Adipose tissue (tissue), 3 donors: Measurements from ENCODE around the gene WDR18. TPM values are rescaled to one million over a fixed set of nuclear protein-coding genes. Genes with fewer than 3 reads are reported as not detected.

Source experiments
- H3K27ac ChIP-seq: one replicate; pipeline ENCODE4 v1.5.1; 2013; ENCODE audit warnings: low read depth, low read length
- WGBS, 3 donors: extraction: QIAGEN DNeasy Blood & Tissue Kit; methylation state at CpG; one replicate each; pipeline ENCODE4 v1.1.7; 2013; 5-methylcytosine and 5-hydroxymethylcytosine counted together
- polyA plus RNA-seq, 3 donors: library from polyadenylated mRNA; stranded (reverse); fragments of 200-250 nt; gene quantifications; one replicate each; pipeline ENCODE4 v1.2.3, GENCODE V29; 2013
- donor health status: healthy with polysubstance abuse.
- donor health status: Bipolar disorder and iron deficiency.
- donor health status: healthy.

WDR18 gene
- polyA plus RNA-seq, 3 donors, result 26.7 to 33.5 (median 30.9) TPM

- H3K27ac ChIP-seq, result no peak overlapping the region
- WGBS, 3 donors, result 89 to 92% (median 91%) methylated on average over 14 of the region's 14 CpGs
These were observed 1.9 kb downstream of the WDR18 start for GRCh38 chr19:986083-986482.

DNA sequence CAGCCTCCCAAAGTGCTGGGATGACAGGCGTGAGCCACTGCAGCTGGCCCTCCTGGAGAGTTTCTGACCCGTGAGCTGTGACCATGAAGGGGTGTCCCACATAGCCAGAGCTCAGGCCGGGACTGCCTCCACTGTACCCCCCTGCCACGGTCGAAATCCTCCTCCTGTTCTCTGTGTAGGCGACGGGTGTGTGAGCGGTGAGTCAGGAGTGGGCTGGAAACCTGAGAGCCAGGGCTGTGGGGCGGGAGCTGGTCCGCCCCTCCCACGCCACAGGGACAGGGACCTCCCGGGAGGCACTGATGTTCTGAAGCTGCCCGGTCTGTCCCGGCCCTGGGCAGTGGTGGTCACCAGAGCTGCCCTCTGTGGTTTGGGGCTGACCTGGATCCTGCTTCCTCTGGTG lies 3.9 kb downstream of the WDR18 start:
- H3K27ac ChIP-seq, result no peak overlapping the region
- WGBS, 3 donors, result 70 to 84% (median 83%) methylated on average over 14 of the region's 14 CpGs

GRCh38 chr19:988510-988909 lies 4.4 kb downstream of the WDR18 start:
- H3K27ac ChIP-seq, result no peak overlapping the region
- WGBS, 3 donors, result 87 to 91% (median 88%) methylated on average over 15 of the region's 15 CpGs

DNA sequence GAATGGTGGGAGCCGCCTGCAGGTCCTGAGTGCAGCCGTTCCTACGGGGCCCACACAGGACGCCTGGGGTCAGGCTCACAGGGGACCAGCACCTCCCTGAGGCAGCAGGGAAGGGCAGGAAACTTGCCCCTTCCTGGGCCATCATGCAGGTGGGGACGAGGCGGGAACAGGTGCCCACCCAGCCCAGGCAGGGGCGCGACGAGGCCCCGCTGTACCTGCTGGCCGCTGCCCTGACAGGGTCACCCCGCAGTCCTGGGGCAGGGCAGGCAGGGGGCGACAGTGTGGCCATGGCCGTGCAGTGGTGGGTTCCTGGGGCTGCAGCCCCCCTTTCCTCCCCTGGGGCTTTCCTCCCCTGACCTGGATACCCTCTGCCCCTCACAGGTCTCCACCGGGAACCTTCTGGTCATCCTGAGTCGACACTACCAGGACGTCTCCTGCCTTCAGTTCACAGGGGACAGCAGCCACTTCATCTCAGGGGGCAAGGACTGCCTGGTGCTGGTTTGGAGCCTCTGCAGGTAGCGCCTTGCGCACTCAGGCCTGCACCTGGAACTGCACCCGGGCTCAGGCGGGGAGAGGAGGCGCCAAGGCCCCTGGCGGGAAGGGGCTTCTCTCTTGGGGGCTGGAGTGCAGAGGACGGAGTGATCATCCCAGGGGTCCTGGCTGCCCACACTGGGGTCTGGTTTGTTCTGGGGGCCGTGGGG lies 5.4 kb downstream of the WDR18 start:
- 89 to 93% (median 91%) methylated on average over 25 of the region's 25 CpGs for WGBS, 3 donors
- no peak overlapping the region for H3K27ac ChIP-seq

DNA sequence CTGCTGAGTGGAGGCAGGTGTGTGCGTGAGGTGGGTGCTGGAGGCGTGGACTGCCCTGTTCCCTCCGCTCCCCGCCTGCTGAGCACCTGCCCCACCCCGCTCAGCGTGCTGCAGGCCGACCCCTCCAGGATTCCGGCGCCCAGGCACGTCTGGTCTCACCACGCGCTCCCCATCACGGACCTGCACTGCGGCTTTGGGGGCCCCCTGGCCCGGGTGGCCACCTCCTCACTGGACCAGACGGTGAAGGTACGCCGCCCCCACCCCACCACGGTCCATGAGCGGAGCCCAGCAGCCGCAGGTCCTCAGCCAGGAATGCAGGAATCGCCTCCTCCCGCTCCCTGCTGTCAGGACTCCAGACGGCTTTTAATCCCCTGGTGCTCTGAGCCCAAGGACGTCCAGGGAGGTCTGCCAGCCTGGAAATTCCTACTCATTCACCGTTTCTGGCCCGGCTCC lies 6.0 kb downstream of the WDR18 start:
- 55 to 84% (median 81%) methylated on average over 27 of the region's 27 CpGs for WGBS, 3 donors
- H3K27ac ChIP-seq, result no peak overlapping the region

DNA sequence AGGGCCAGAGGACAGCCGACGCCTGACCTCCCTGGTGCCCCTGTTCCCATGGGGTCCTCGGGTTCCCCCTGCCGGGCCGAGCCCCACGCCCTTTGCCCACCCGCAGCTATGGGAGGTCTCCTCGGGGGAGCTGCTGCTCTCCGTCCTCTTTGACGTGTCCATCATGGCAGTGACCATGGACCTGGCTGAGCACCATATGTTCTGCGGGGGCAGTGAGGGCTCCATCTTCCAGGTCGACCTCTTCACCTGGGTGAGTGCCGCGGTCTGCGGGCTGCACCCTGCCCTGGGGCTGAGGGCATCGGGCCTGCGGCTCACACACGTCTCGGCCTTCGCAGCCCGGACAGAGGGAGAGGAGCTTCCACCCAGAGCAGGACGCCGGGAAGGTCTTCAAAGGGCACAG lies 6.6 kb downstream of the WDR18 start:
- H3K27ac ChIP-seq, result no peak overlapping the region
- WGBS, 3 donors, result 90 to 94% (median 91%) methylated on average over 23 of the region's 23 CpGs

- WGBS, 3 donors, result 77 to 89% (median 81%) methylated on average over 30 to 41 of the region's 47 CpGs
These were observed 7.2 kb downstream of the WDR18 start for GRCh38 chr19:991174-991931.

DNA sequence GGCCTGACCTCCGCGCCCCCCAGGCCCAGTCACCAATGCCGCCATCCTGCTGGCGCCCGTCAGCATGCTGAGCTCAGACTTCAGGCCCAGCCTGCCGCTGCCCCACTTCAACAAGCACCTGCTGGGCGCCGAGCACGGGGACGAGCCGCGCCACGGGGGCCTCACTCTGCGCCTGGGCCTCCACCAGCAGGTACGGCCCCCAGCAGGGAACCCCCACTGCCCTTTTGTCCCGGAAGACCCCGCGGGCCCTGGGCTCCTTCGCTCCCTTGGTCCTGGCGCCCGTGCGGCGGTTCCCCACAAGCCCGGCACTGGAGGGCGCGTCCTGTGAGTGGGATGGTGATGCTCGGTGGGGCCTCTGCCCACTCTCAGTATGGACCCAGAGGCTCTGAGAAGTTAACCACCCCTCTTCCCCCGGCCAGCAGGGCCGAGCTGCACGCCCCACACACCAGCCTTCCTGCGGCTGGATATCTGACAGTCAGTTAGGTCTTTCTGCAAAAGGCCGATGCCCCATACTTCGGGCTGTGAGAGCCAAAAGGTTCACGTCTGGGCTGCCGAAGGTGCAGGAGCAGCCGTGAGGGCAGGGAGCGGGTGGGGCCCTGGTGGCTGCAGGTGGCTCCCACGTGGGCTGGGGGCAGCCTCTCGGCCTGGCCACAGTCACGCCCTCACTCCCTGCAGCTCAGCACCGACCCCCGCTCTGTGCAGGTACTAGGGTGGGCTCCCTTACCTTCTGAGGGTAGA lies 8.0 kb downstream of the WDR18 start:
- 93 to 96% (median 95%) methylated on average over 32 to 42 of the region's 42 CpGs for WGBS, 3 donors
- no peak overlapping the region for H3K27ac ChIP-seq

More at GRCh38 chr19:991174-991931, 7.2 kb downstream of the WDR18 start:
- no peak overlapping the region for H3K27ac ChIP-seq

GRCh38 chr19:992670-993055 lies 8.5 kb downstream of the WDR18 start:
- H3K27ac ChIP-seq, result no peak overlapping the region
- 85 to 96% (median 95%) methylated on average over 13 of the region's 13 CpGs for WGBS, 3 donors

GRCh38 chr19:993361-993830 lies 9.3 kb downstream of the WDR18 start:
- no peak overlapping the region for H3K27ac ChIP-seq
- WGBS, 3 donors, result 85 to 93% (median 87%) methylated on average over 17 of the region's 17 CpGs

DNA sequence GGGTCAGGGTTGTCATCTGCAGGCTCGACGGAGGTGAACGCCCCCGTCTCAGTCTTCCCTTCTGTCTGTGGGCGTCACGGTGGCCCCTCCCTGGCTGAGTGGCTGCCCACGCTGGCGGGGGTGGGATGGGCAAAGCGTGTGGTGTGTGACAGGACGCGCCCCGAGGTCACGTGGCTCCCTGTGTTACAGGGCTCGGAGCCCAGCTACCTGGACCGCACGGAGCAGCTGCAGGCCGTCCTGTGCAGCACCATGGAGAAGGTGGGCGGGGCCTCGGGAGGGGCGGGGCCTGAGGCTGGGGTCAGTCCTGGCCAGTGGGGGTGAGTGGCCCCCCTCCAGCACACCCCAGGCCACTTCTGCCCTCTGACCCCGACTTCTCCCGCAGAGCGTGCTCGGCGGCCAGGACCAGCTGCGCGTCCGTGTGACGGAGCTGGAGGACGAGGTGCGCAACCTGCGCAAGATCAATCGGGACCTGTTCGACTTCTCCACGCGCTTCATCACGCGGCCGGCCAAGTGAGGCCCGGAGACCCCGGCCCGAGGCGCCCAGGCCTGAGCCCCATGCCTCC lies 9.8 kb downstream of the WDR18 start:
- H3K27ac ChIP-seq, result no peak overlapping the region
- 91 to 92% (median 92%) methylated on average over 40 to 43 of the region's 43 CpGs for WGBS, 3 donors

GRCh38 chr19:994516-994915 lies 10.4 kb downstream of the WDR18 start:
- H3K27ac ChIP-seq, result no peak overlapping the region
- 94 to 95% (median 94%) methylated on average over 18 of the region's 18 CpGs for WGBS, 3 donors

GRCh38 chr19:995051-995827 lies 11.1 kb downstream of the WDR18 start:
- H3K27ac ChIP-seq, result no peak overlapping the region
- WGBS, 3 donors, result 71 to 77% (median 74%) methylated on average over 26 of the region's 26 CpGs

GRCh38 chr19:996051-996838 lies 12.1 kb downstream of the WDR18 start:
- 10 to 14% (median 13%) methylated on average over 64 of the region's 64 CpGs for WGBS, 3 donors
- H3K27ac ChIP-seq, result no peak overlapping the region

DNA sequence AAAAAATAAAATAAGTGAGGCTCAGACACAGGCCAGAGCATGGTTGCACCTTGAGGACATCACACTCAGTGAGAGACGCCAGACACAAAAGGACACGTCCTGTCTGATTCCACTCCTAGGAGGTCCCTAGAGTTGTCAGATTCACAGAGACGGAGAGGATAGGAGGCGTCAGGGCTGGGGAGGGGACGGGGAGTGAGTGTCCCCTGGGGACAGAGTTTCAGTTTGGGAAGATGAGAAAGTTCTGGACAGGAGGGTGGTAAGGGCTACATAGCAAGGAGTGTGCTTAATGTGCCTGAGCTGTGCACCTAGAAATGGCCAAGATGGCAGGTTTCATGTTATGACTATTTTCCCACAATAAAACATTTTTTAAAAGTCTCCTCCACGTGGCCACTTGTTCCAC lies 13.9 kb downstream of the WDR18 start:
- WGBS, 3 donors, result 16 to 32% (median 28%) methylated on average over 6 of the region's 6 CpGs
- H3K27ac ChIP-seq, result no peak overlapping the region

DNA sequence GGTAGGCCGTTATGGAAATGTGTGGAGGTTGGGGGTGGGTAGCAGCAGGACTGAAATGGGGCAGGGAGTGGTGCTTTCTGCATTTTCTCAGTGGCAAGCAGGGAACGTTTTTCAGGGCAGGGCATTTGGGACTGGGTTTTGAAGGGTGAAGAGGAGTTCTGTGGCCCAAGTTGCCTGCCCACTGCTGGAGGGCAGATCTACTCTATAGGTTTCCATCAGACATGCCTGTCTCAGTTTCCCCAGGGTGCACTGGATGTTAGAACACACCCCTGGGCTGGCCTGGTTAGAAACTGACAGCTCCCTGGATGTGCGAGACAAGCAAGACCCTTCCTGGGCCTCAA lies 15.2 kb downstream of the WDR18 start:
- 57 to 65% (median 57%) methylated on average over 3 of the region's 3 CpGs for WGBS, 3 donors
- no peak overlapping the region for H3K27ac ChIP-seq

- WGBS, 3 donors, result 2% methylated on average over 42 to 43 of the region's 43 CpGs
These were observed 15.9 kb downstream of the WDR18 start, which contains the start of gene GRIN3B for GRCh38 chr19:1000095-1000494. TSS of gene GRIN3B (plus strand) at chr19:1000419. CDS start at chr19:1000438, 19 bp downstream.

More at GRCh38 chr19:1000095-1000494, 15.9 kb downstream of the WDR18 start, which contains the start of gene GRIN3B:
- no peak within 1 kb of the TSS for H3K27ac ChIP-seq
